NCI-H146 treated with DMSO at 0.1 percent for 48 hours (cell line): ENCODE results near the gene SORL1.
A peak's percentile ranks its signal among the peaks of the same experiment; 100 is the strongest.

Source experiments
- DNase-seq: peaks from one replicate; lab custom pipeline; 2025; ENCODE audit not compliant: unreplicated experiment; lab: John Stamatoyannopoulos, UW

SORL1 gene

DNA sequence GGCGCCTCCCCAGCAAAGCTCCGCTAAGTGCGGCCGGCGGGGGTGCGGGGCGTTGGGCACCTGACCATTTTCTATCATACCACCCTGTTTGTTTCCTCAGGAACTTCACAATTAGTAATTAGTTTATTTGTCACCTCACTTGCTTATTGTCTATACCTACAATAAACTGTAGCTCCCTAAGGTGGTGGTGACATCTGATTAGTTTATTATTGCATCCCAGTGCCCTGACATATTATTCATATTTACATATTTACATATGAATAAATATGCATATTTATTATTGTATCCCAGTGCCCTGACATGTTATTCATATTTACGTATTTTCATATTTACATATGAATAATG lies 24.7 kb upstream of the SORL1 start:
- DNase-seq: no peak

- no peak for DNase-seq
Observed at GRCh38 chr11:121429556-121429955, 22.6 kb upstream of the SORL1 start.

- no peak for DNase-seq
Observed at GRCh38 chr11:121431820-121432526, 20.1 kb upstream of the SORL1 start.

DNA sequence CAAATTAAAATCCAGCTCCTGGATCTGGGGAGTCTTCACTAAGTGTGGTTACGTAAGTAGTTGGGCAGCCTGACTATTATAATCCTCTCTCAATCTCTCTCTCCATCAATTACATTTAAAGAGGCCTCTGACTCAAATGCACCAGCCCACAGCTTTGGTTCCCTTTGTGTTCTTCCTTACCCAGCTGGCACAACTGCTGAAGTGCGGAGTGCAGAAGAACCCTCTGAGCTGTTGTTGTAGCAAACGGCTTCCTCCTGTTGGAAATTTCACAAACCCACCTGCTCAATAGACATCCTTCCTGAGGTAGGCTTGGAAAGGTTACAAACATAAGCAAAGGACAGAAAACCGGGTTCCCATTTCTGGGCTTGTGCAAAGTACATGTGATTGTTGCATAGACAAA lies 17.0 kb upstream of the SORL1 start:
- DNase-seq: no peak

DNA sequence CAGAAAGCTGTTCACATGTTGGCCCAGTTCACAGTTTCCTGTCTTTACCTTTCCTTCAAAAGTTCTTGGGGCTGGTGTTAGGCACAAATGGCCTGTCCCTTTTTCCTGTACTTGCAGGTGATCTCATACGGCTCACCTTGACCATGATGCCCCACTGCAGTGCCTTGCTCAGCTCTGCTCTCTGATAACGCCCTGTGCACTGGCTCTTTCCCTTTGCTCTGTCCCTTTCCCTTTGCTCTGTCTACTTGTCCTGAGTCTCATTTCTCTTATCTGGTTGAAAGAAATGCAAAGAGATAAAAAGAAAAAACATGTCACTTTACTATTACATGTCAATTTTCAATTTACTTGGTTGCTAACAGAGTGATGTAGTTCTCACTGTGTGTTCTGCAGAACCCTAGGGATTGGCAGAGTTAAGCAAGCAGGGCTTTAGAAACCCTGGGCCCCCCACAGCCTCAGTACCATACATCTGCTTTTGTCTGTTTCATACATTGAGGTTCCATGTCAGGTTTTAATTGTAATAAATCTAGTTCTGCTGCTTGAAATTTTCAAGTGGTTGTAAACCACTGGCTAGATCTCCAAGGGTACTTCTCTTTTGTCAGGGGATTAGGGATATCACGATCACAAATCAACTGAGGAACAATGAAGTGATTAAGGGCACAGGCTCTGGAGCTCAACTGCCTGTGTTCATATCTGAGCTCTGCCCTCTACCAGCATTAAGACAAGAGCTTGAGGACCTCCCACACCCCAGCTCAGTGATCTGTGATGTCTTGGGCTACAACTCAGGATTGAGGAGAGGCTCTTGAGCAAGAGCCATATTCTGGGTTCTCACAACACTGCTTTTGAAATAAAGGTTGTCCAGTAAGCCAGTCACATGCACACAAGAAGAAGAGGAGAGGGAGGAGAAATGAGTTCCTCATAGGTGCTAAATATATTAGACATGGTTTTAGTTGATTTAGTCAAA lies 16.3 kb upstream of the SORL1 start:
- no peak for DNase-seq

DNA sequence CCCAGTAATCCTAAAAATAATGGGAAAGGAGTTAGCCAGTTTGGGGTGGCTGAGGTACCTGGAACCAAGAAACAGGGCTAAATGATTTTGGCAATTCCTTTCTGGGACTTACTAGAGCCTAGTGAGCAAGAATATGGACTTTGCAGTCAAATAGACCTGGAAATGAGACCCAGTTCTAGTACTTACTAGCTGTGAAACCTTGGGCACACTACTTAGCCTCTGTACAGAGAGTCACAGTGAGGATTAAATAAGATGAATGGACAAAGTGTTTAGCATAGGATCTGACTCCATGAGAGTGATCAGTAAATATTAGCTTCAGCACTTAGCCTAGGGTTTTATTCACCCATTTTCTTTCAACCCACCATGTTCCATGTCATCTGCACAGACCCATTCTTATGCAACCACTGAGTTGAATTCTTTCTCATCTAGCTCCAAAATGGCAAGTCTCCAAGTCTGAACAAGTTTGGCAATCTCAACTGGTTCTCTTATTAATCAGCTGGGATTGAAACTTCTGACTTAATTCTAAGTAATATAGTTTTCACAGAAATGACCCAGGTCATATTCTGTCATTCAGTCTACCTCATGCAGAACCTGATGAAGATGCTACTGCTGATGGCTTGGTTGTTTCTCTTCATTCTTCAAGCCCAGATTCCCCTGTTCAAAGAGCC lies 15.0 kb upstream of the SORL1 start:
- DNase-seq: no peak

DNA sequence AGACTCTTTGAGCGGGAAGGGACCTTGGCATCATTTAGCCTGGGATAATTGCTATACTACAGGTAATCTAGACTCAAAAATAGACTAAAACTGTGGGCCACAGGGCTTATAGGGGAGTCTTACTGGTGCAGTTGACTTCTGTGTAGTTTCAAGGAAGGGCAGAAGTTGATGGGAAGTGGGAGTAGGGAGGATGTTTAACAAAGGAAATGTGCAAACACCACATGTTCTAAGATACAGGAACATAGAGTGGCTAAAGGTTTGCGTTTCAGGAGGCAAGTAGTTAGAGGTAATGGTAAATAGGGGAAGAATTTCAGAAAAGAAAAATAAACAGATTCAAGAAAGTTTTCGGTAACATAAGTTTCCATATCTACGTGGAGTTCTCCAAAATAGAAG lies 14.4 kb upstream of the SORL1 start:
- DNase-seq: no peak

DNA sequence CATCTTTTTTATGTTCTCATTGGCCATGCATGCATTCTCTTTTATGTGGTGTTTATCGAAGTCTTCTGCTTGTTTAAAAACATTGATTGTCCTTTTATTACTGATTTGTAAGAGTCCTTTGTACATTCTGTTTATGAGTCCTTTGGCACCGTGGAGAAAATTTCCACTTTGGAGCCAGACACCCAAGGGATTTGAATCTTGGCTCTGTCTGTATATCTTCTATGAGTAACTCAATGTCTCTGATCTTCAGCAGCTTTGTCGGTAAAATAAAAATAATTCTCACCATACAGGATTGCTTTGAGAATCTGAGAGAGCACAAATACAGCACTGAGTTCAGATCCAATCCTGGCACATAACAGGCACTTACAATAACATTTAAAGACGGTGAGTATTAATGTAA lies 12.8 kb upstream of the SORL1 start:
- DNase-seq: no peak

GRCh38 chr11:121439759-121440158 lies 12.4 kb upstream of the SORL1 start:
- no peak for DNase-seq

- DNase-seq: peak; percentile 33
Observed at GRCh38 chr11:121441521-121441920, 10.6 kb upstream of the SORL1 start.

DNA sequence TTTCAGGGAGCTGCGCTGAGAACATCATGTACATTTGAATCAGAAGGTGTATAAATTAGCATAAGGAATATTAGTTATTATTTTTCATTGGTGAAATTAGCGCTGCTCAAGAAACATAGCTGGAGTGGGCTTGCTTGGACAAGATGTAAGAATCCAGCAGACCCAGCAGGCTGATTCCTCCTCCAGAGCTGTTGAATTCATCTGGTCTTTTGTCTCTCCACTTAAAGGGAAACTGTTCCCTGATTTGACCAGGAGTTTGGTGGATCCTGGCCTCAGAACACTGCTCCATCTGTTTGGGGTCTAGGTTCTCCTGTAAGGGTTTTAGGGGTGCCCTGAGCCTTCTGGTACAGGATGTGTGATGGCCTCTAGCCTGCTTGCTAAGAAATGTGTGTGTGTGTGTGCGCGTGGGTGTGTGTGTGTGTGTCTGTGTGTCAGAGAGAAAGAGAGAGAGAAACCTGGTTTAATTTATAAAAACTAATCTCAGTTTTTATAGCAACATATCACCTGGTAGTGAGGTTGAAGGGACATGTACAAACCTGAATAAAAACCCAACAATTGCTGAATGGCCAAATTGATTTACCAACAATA lies 8.3 kb upstream of the SORL1 start:
- no peak for DNase-seq

- no peak for DNase-seq
Observed at GRCh38 chr11:121444526-121444925, 7.6 kb upstream of the SORL1 start.

DNA sequence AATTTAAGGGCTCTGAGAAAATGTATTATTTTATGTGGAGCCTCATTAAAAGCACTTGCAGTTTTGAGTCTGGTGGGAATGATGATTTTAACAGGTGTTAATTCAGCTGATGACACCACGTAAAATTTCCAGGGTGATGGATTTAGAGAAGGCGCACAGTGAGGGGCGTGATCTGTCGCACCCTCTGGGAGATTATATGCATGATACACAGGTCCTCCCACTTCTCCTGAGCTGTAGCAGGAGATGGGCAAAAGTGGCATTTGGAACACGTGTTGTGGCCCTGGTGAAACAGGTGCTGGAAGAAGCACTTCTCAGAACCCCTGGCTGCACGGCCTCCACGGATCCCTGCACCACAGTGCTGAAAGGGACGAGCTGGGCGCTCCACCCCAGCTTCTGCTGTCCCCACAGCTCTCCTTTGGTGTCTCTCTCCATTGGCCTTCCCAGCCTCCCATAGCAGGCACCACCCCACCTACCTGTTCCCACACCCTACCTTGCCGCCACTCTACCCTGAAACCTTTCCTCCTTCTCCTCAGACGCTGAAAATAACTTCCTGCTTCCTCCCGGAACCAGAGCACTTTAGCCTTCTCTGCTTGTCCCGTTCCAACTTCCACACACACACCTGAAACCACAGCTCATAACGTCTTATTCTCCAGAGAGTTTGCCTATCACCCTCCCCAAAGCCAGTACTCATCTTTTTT lies 6.9 kb upstream of the SORL1 start:
- DNase-seq: no peak

- no peak for DNase-seq
Observed at GRCh38 chr11:121446752-121447156, 5.4 kb upstream of the SORL1 start.

GRCh38 chr11:121448011-121448410 lies 4.1 kb upstream of the SORL1 start:
- DNase-seq: no peak

- no peak for DNase-seq
Observed at GRCh38 chr11:121448431-121448941, 3.6 kb upstream of the SORL1 start.

- DNase-seq: no peak
Observed at GRCh38 chr11:121449123-121449522, 3.0 kb upstream of the SORL1 start.

GRCh38 chr11:121449626-121450025 lies 2.5 kb upstream of the SORL1 start:
- no peak for DNase-seq

DNA sequence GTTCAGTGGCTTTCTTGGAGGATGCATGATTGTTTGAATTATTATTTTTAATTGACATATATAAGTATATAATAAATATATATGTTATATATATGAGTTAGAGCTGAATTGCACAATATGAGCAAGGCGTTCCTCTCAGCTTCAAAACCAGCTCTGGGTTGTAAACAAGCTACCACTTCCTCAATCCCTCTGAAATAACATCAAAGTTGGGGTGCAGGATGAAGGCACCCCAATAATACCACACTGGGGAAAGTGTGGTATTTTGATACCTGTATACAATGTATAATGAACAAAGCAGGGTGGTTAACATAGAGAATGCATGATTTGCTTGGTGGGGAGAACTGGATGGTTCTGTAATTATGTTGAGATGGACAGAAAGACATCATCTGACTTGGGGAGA lies 1.7 kb upstream of the SORL1 start:
- no peak for DNase-seq

- DNase-seq: no peak
Observed at GRCh38 chr11:121451178-121451985, 732 bp upstream of the SORL1 start.
